HepG2 (cell line): ENCODE measurements around the gene DNAJC12. TPM values are rescaled to one million over a fixed set of nuclear protein-coding genes. Genes with fewer than 3 reads are reported as not detected.
A peak's percentile ranks its signal among the peaks of the same experiment; 100 is the strongest.

Experiments
- EHMT2 ChIP-seq: fragments of 200-600 bp; sonication (generic); IDR thresholded peaks from 2 replicates; pipeline ENCODE4 v1.7.0; 2017; ENCODE audit warnings: antibody characterized with exemption, low read depth, low read length, borderline replicate concordance
- EP300 ChIP-seq, 3 experiments: sonication (generic) in 1 of 3; formaldehyde crosslinking in 1 of 3; IDR thresholded peaks; 2 replicates each; pipeline versions ENCODE4 v1.5.1 to v1.6.1; 2011 to 2020; ENCODE audit warnings: low read depth in 2 of 3, low read length in 2 of 3, borderline replicate concordance in 1 of 3, improper control_type of control experiment in 1 of 3, mild to moderate bottlenecking in 1 of 3, missing genetic modification reagents in 1 of 3, moderate library complexity in 1 of 3
- HOXA9 ChIP-seq: sonication (generic); formaldehyde crosslinking; IDR thresholded peaks from 2 replicates; pipeline ENCODE4 v1.8.1; 2022; ENCODE audit warnings: missing genetic modification reagents, mild to moderate bottlenecking, moderate library complexity, borderline replicate concordance
- LCORL ChIP-seq, 2 experiments: fragments of 450-650 bp in 1 of 2; sonication (generic) in 1 of 2; formaldehyde crosslinking in 1 of 2; IDR thresholded peaks; 2 replicates each; pipeline versions ENCODE4 v1.5.0 to v1.6.1; 2017 to 2020; ENCODE audit warnings: antibody characterized with exemption in 1 of 2, missing genetic modification reagents in 1 of 2
- MIER3 ChIP-seq: IDR thresholded peaks from 2 replicates; pipeline ENCODE4 v1.6.1; 2016; ENCODE audit warnings: missing compliant biosample characterization, borderline replicate concordance
- NR2F1 ChIP-seq, 2 experiments: fragments of 450-650 bp in 1 of 2; formaldehyde crosslinking in 1 of 2; IDR thresholded peaks; 2 replicates each; pipeline versions ENCODE4 v1.5.0 to v1.6.1; 2016 to 2020; ENCODE audit warnings: mild to moderate bottlenecking in 1 of 2, missing compliant biosample characterization in 1 of 2, missing genetic modification reagents in 1 of 2, moderate library complexity in 1 of 2
- RBM39 ChIP-seq: fragments of 200-400 bp; formaldehyde crosslinking; IDR thresholded peaks from one replicate; pipeline ENCODE4 v1.6.1; 2018; ENCODE audit warnings: antibody characterized with exemption, mild to moderate bottlenecking, low read depth, low read length; ENCODE audit not compliant: poor library complexity, severe bottlenecking
- SOX13 ChIP-seq, 3 experiments: fragments of 450-650 bp in 1 of 3; sonication (generic) in 1 of 3; formaldehyde crosslinking in 1 of 3; IDR thresholded peaks in 2 of 3; conservative IDR thresholded peaks in 1 of 3; 2 replicates each; pipeline versions ENCODE4 v1.5.0 to v1.6.1; 2016 to 2020; ENCODE audit warnings: antibody characterized with exemption in 1 of 3, mild to moderate bottlenecking in 1 of 3, missing compliant biosample characterization in 1 of 3, missing genetic modification reagents in 1 of 3, moderate library complexity in 1 of 3
- SSRP1 ChIP-seq: IDR thresholded peaks from 2 replicates; pipeline ENCODE4 v1.6.1; 2016; ENCODE audit warnings: control low read depth
- ZBTB37 ChIP-seq: sonication (generic); formaldehyde crosslinking; IDR thresholded peaks from 2 replicates; pipeline ENCODE4 v1.4.0; 2020; ENCODE audit warnings: mild to moderate bottlenecking, missing genetic modification reagents
- ZEB1 ChIP-seq: IDR thresholded peaks from 2 replicates; pipeline ENCODE4 v1.6.1; 2012; ENCODE audit warnings: mild to moderate bottlenecking, low read depth, inconsistent platforms; ENCODE audit not compliant: insufficient replicate concordance
- ZFP91 ChIP-seq: sonication (generic); formaldehyde crosslinking; IDR thresholded peaks from 2 replicates; pipeline ENCODE4 v1.9.0; 2022; ENCODE audit warnings: missing genetic modification reagents, mild to moderate bottlenecking, borderline replicate concordance
- ZFYVE20 ChIP-seq: sonication (generic); formaldehyde crosslinking; IDR thresholded peaks from 2 replicates; pipeline ENCODE4 v1.8.0; 2023; ENCODE audit warnings: low read depth, mild to moderate bottlenecking, moderate library complexity, missing genetic modification reagents, borderline replicate concordance
- ZNF12 ChIP-seq: sonication (generic); formaldehyde crosslinking; IDR thresholded peaks from 2 replicates; pipeline ENCODE4 v1.5.0; 2020; ENCODE audit warnings: missing genetic modification reagents
- ZNF124 ChIP-seq: sonication (generic); formaldehyde crosslinking; IDR thresholded peaks from 2 replicates; pipeline ENCODE4 v1.4.0; 2020; ENCODE audit warnings: missing genetic modification reagents
- ZNF207 ChIP-seq: fragments of 450-650 bp; IDR thresholded peaks from 2 replicates; pipeline ENCODE4 v1.6.1; 2016; ENCODE audit warnings: antibody characterized with exemption, borderline replicate concordance
- ZNF281 ChIP-seq: sonication (generic); formaldehyde crosslinking; IDR thresholded peaks from 2 replicates; pipeline ENCODE4 v1.4.0; 2020; ENCODE audit warnings: missing genetic modification reagents, borderline replicate concordance
- ZNF550 ChIP-seq: sonication (generic); formaldehyde crosslinking; IDR thresholded peaks from 2 replicates; pipeline ENCODE4 v1.4.0; 2020; ENCODE audit warnings: mild to moderate bottlenecking, missing genetic modification reagents, borderline replicate concordance
- ZNF605 ChIP-seq: sonication (generic); formaldehyde crosslinking; IDR thresholded peaks from 2 replicates; pipeline ENCODE4 v1.8.0; 2022; ENCODE audit warnings: mild to moderate bottlenecking, missing genetic modification reagents
- ZNF777 ChIP-seq: sonication (generic); formaldehyde crosslinking; IDR thresholded peaks from 2 replicates; pipeline ENCODE4 v1.4.0; 2020; ENCODE audit warnings: missing genetic modification reagents
- ZNF788 ChIP-seq: sonication (generic); formaldehyde crosslinking; IDR thresholded peaks from 2 replicates; pipeline ENCODE4 v1.5.0; 2020; ENCODE audit warnings: mild to moderate bottlenecking, missing genetic modification reagents, borderline replicate concordance
- polyA plus RNA-seq, 8 experiments: library from polyadenylated mRNA; depleted of rRNA in 3 of 8; stranded (reverse) in 7 of 8; unstranded in 1 of 8; fragments of >200 nt; fragmentation: Illumina TruSeq in 4 of 8; extraction: Trizol in 4 of 8; gene quantifications; 2 replicates each; pipeline versions ENCODE4 v1.2.1 to v1.2.3, GENCODE V29; 2011 to 2016; ENCODE audit warnings: low read depth in 4 of 8, missing spikeins in 1 of 8, mixed read lengths in 1 of 8; ENCODE audit not compliant: insufficient read depth in 1 of 8
- total RNA-seq, 5 experiments: library from RNA; depleted of rRNA; stranded (reverse); fragments of >200 nt; fragmentation: Illumina TruSeq; extraction: Trizol; gene quantifications; 2 replicates each; pipeline ENCODE4 v1.2.3, GENCODE V29; 2016; ENCODE audit warnings: low read depth in 1 of 5

Gene DNAJC12
- total and polyA plus RNA-seq, 2 of the 13 experiments (the other 11 are each of a cell fraction or from before 2014, with no cell fraction given), result 11.6 to 43.9 TPM

- TF ChIP-seq MIER3 (no peak), SSRP1 (0 out of 2 replicates have a peak, but pooled peaks have one; percentile 56), ZNF124 (CRISPR knock-in tag) (no peak), ZFP91 (CRISPR knock-in tag) (peak; percentile 48; the same call in 1 of the 2 replicates), ZNF550 (CRISPR knock-in tag) (no peak), ZEB1 (peak; percentile 48), LCORL (IDR thresholded peaks at IDR 0.05) (peak; percentile 43; the same call in 1 of the 2 replicates), LCORL (CRISPR knock-in tag; IDR thresholded peaks at IDR 0.05) (no peak), HOXA9 (CRISPR knock-in tag) (no peak), SOX13 (IDR thresholded peaks at IDR 0.05) (0 out of 2 replicates have a peak, but pooled peaks have one; percentile 32), SOX13 (CRISPR knock-in tag; conservative IDR thresholded peaks at IDR 0.05 in 1 of 2, IDR thresholded peaks at IDR 0.05 in 1 of 2) (peak in 1 of 2 experiments; percentile 15; a peak in 1 of 4 replicates), ZNF12 (CRISPR knock-in tag) (0 out of 2 replicates have a peak, but pooled peaks have one; percentile 45), RBM39 (no peak), ZNF207 (no peak), ZNF777 (CRISPR knock-in tag) (no peak), NR2F1 (CRISPR knock-in tag; IDR thresholded peaks at IDR 0.05) (peak in 1 of 2 experiments; percentile 20; a peak in 1 of 4 replicates), ZFYVE20 (no peak), ZNF605 (CRISPR knock-in tag) (no peak), EHMT2 (no peak; the same call in 1 of the 2 replicates), ZNF788 (CRISPR knock-in tag) (no peak), ZBTB37 (no peak), EP300 (IDR thresholded peaks at IDR 0.05; ENCODE audit: low read depth in 2 of 2, low read length in 2 of 2) (peak in 1 of 2 experiments; percentile 29; a peak in 2 of 4 replicates), EP300 (CRISPR knock-in tag; IDR thresholded peaks at IDR 0.05; ENCODE audit: borderline replicate concordance) (no peak), ZNF281 (CRISPR knock-in tag) (no peak)
Observed at GRCh38 chr10:67802767-67803538, 35.0 kb downstream of the DNAJC12 start (continued).
